ENCODE results near the gene GOLPH3L. TPM values are rescaled to one million over a fixed set of nuclear protein-coding genes. Genes with fewer than 3 reads are reported as not detected.
"Not testable (repeated sequence)": the region's sequence is repeated elsewhere in the genome, so short reads cannot be mapped to it uniquely, and the experiment has no call there.

The GOLPH3L gene
- total RNA-seq, 4 donors from 2014 or later = 18.4 to 36.6 (median 25.7) TPM

DNA sequence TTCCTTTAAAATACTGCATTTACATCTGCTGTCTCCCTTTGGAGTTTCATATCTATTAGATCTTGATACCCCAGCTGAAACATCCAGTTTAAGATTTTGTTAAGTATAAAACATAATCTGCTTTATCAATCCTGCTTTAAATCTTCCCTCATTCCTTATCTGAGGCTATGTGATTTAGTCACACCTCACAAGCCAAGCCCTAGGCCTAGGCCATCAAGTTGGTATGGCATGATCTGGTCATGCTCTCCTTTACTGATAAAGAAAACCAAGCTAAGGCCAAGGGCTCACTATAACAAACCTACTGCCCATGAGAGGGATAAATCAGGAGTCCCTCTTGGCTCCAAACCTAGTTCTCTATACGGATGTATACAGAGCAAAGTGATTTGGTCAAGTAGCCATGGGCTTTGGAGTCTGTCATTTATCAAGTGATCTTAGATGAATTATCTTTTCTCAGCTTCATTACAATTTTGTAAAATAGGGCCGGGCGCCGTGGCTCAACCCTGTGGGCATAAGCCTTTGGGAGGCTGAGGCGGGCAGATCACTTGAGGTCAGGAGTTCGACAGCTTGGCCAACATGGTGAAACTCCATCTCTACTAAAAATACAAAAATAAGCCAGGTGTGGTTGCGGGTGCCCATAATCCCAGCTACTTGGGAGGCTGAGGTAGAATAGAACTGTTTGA lies 90.4 kb downstream of the GOLPH3L start:
- DNase-seq (ENCODE audit: low spot score in 2 of 2) = no peak
- TF ChIP-seq, protein P1, sequence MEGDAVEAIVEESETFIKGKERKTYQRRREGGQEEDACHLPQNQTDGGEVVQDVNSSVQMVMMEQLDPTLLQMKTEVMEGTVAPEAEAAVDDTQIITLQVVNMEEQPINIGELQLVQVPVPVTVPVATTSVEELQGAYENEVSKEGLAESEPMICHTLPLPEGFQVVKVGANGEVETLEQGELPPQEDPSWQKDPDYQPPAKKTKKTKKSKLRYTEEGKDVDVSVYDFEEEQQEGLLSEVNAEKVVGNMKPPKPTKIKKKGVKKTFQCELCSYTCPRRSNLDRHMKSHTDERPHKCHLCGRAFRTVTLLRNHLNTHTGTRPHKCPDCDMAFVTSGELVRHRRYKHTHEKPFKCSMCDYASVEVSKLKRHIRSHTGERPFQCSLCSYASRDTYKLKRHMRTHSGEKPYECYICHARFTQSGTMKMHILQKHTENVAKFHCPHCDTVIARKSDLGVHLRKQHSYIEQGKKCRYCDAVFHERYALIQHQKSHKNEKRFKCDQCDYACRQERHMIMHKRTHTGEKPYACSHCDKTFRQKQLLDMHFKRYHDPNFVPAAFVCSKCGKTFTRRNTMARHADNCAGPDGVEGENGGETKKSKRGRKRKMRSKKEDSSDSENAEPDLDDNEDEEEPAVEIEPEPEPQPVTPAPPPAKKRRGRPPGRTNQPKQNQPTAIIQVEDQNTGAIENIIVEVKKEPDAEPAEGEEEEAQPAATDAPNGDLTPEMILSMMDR (IDR thresholded peaks at IDR 0.05) = no peak
- TF ChIP-seq POLR2A (IDR thresholded peaks at IDR 0.05) (no peak), POLR2AphosphoS5 (IDR thresholded peaks at IDR 0.05) (no peak), EP300 (IDR thresholded peaks at IDR 0.05) (no peak)
- Histone ChIP-seq H3K4me3 (no peak overlapping the region), H3K9me3 (no peaks in the 10 kb centered on the region), H3K27ac (no peak overlapping the region), H3K36me3 (peaks cover 4% of the 10 kb centered on the region), H3K27me3 (no peaks in the 10 kb centered on the region), H3K4me1 (peaks cover 43% of the 10 kb centered on the region)
- WGBS = 96% methylated on average over 6 of the region's 7 CpGs

DNA sequence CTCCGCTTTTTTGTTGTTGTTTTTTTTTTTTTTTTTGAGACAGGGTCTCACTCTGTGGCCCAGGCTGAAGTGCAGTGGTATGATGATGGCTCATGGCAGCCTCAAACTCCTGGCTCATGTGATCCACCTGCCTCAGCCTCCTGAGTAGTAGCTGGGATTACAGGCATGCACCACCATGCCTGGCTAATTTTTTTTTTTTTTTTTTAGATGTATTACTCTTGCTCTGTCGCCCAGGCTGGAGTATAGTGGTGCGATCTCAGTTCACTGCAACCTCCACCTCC lies 91.6 kb downstream of the GOLPH3L start:
- not testable (repeated sequence) for DNase-seq (ENCODE audit: low spot score in 2 of 2); H3K36me3 ChIP-seq; H3K27me3 ChIP-seq; H3K4me3 ChIP-seq; H3K27ac ChIP-seq; H3K9me3 ChIP-seq
- WGBS = 100% methylated on average over 3 of the region's 3 CpGs
- peaks cover 32% of the 10 kb centered on the region for H3K4me1 ChIP-seq

DNA sequence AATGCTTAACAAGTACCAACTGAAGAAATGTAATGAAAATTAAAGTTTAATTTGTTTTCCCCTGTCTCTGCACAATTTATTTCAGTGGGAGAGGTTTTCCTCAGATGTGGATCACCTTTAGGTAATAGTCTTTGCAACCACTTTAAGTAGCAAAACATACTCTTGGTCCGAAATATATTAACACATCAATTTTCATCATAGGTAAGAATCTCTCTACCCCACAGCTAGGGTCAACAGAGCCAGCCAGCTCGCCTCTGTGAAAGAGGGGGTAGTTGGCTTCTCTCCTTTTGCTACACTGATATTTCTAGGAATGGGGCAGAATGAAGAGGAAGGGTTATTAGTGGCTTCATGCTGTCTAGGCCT lies 92.7 kb downstream of the GOLPH3L start:
- WGBS = 95% methylated on average over 2 of the region's 2 CpGs
- Histone ChIP-seq H3K4me1 (peaks cover 20% of the 10 kb centered on the region), H3K27me3 (no peaks in the 10 kb centered on the region), H3K9me3 (no peaks in the 10 kb centered on the region), H3K36me3 (peaks cover 21% of the 10 kb centered on the region), H3K27ac (peak overlapping the region; percentile 83), H3K4me3 (no peak overlapping the region)
- TF ChIP-seq EP300 (IDR thresholded peaks at IDR 0.05) (no peak), POLR2A (IDR thresholded peaks at IDR 0.05) (no peak)
- TF ChIP-seq, protein P1 (IDR thresholded peaks at IDR 0.05) = no peak
- no peak for DNase-seq (ENCODE audit: low spot score in 2 of 2)

DNA sequence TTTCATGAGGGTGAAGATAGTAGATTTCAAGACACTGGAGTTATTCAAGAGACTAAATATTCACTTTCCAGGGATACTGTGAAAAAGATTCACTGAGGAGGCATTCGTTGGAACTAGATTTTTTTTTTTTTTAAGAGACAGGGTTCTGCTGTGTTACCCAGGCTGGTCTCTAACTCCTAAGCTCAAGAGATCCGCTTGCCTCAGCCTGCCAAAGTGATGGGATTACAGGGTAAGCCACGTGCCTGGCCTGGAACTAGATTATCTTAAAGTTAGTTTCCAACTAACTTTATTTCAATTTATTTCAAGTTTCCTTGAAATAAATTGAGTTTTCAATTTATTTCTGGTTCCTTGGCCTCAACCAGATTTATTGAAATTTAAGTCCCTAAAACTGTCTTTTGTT lies 93.2 kb downstream of the GOLPH3L start:
- TF ChIP-seq POLR2A (IDR thresholded peaks at IDR 0.05) (no peak), POLR2AphosphoS5 (IDR thresholded peaks at IDR 0.05) (no peak), EP300 (IDR thresholded peaks at IDR 0.05) (no peak)
- TF ChIP-seq, protein P1 (IDR thresholded peaks at IDR 0.05) = no peak
- peaks cover 16% of the 10 kb centered on the region for H3K4me1 ChIP-seq
- H3K27ac ChIP-seq = peak overlapping the region; percentile 83
- H3K4me3 ChIP-seq = no peak overlapping the region
- peaks cover 21% of the 10 kb centered on the region for H3K36me3 ChIP-seq
- H3K27me3 ChIP-seq = no peaks in the 10 kb centered on the region
- H3K9me3 ChIP-seq = no peaks in the 10 kb centered on the region
- DNase-seq (ENCODE audit: low spot score in 2 of 2) = no peak
- 84% methylated on average over 3 of the region's 3 CpGs for whole genome bisulfite sequencing

DNA sequence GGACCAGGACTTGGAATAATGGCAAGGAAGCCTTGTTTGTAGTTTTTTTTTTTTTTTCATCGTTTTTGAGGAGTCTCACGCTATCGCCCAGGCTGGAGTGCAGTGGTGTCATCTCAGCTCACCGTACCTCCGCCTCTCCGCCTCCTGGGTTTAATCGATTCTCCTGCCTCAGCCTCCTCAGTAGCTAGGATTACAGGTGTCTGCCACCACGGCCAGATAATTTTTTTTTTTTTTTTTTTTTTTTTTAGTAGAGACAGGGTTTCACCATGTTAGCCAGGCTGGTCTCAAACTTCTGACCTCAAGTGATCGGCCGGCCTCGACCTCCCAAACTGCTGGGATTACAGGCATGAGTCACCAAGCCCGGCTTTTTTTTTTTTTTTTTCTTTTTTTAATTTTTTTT lies 94.6 kb downstream of the GOLPH3L start:
- H3K4me3 ChIP-seq; H3K27ac ChIP-seq; DNase-seq (ENCODE audit: low spot score in 2 of 2); H3K27me3 ChIP-seq; H3K9me3 ChIP-seq: not testable (repeated sequence)
- H3K36me3 ChIP-seq = peaks cover 18% of the 10 kb centered on the region
- peaks cover 16% of the 10 kb centered on the region for H3K4me1 ChIP-seq
- WGBS = 96% methylated on average over 12 of the region's 12 CpGs

DNA sequence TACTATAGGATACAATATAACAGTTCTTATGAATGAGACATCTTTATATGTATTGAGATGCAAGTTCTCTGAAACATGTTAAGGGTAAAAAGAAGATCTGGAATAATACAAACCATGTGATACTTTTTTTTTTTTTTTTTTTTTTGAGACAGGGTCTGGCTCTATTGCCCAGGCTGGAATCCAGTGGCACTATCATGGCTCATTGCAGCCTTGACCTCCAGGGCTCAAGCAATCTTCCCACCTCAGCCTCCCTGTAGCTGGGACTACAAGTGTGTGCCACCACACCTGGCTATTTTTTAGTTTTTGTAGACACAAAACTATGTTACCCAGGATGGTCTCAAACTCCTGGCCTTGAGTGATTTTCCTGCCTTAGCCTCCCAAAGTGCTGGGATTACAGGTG lies 95.4 kb downstream of the GOLPH3L start:
- Histone ChIP-seq H3K27me3 (no peaks in the 10 kb centered on the region), H3K4me3 (no peak overlapping the region), H3K9me3 (no peaks in the 10 kb centered on the region), H3K27ac (no peak overlapping the region), H3K36me3 (peaks cover 18% of the 10 kb centered on the region), H3K4me1 (peaks cover 16% of the 10 kb centered on the region)
- DNase-seq (ENCODE audit: low spot score in 2 of 2) = no peak
- TF ChIP-seq POLR2A (IDR thresholded peaks at IDR 0.05) (no peak), POLR2AphosphoS5 (IDR thresholded peaks at IDR 0.05) (no peak), EP300 (IDR thresholded peaks at IDR 0.05) (no peak)

DNA sequence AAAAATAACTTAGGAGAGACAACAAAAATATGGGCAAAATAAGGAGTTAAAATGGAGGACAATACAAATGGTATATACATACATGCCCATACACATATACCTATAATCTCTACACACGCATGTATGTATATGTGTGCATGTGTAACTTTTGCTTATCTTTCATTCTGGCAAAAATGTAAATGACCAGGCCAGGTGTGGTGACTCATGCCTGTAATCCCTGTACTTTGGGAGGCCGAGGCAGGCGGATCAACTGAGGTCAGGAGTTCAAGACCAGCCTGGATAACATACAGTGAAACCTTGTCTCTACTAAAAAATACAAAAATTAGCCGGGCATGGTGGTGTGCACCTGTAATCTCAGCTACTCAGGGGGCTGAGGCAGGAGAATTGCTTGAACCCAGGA lies 98.6 kb downstream of the GOLPH3L start:
- not testable (repeated sequence) for H3K4me3 ChIP-seq, H3K27ac ChIP-seq, H3K4me1 ChIP-seq, H3K9me3 ChIP-seq, H3K27me3 ChIP-seq
- peak in 1 of 2 donors; percentile 11 for DNase-seq (ENCODE audit: low spot score in 2 of 2)
- 96% methylated on average over 4 of the region's 4 CpGs for WGBS
- H3K36me3 ChIP-seq = peaks cover 18% of the 10 kb centered on the region

Measured in suprapubic skin (tissue), 4 donors.